HEK293 (cell line): Measurements from ENCODE around the gene ANKRD63.
A peak's percentile ranks its signal among the peaks of the same experiment; 100 is the strongest.

Experiments used
- GLIS1 ChIP-seq: fragments of 450-650 bp; formaldehyde crosslinking; IDR thresholded peaks from 2 replicates; pipeline ENCODE4 v1.5.1; 2016; ENCODE audit warnings: missing biosample characterization, missing genetic modification characterization
- GLIS2 ChIP-seq: fragments of 450-650 bp; formaldehyde crosslinking; IDR thresholded peaks from 2 replicates; pipeline ENCODE4 v1.5.1; 2016; ENCODE audit warnings: missing biosample characterization, missing genetic modification characterization
- HIC1 ChIP-seq: fragments of 450-650 bp; formaldehyde crosslinking; IDR thresholded peaks from 2 replicates; pipeline ENCODE4 v1.5.1; 2016; ENCODE audit warnings: missing biosample characterization, missing genetic modification characterization
- MEIS1 ChIP-seq: sonication (generic); formaldehyde crosslinking; IDR thresholded peaks from 2 replicates; pipeline ENCODE4 v1.8.1; 2022; ENCODE audit warnings: missing genetic modification reagents, mild to moderate bottlenecking, borderline replicate concordance
- YY1 ChIP-seq: fragments of 450-650 bp; formaldehyde crosslinking; IDR thresholded peaks from 2 replicates; pipeline ENCODE4 v1.5.1; 2018; ENCODE audit warnings: missing biosample characterization, missing genetic modification characterization
- YY2 ChIP-seq: fragments of 450-650 bp; formaldehyde crosslinking; IDR thresholded peaks from 2 replicates; pipeline ENCODE4 v1.5.1; 2016; ENCODE audit warnings: missing biosample characterization, missing genetic modification characterization
- ZBTB11 ChIP-seq: fragments of 450-650 bp; formaldehyde crosslinking; conservative IDR thresholded peaks from 2 replicates; pipeline ENCODE4 v1.5.1; 2016; ENCODE audit warnings: low read depth, missing biosample characterization, missing genetic modification characterization
- ZBTB6 ChIP-seq: fragments of 450-650 bp; formaldehyde crosslinking; IDR thresholded peaks from 2 replicates; pipeline ENCODE4 v1.5.1; 2017; ENCODE audit warnings: missing biosample characterization, missing genetic modification characterization
- ZFP41 ChIP-seq: fragments of 450-650 bp; formaldehyde crosslinking; IDR thresholded peaks from 2 replicates; pipeline ENCODE4 v1.5.1; 2016; ENCODE audit warnings: missing biosample characterization, missing genetic modification characterization, borderline replicate concordance
- ZNF155 ChIP-seq: fragments of 450-650 bp; formaldehyde crosslinking; IDR thresholded peaks from 2 replicates; pipeline ENCODE4 v1.5.1; 2016; ENCODE audit warnings: missing biosample characterization, missing genetic modification characterization
- ZNF311 ChIP-seq: fragments of 450-650 bp; formaldehyde crosslinking; IDR thresholded peaks from 2 replicates; pipeline ENCODE4 v1.5.1; 2017; ENCODE audit warnings: missing biosample characterization, missing genetic modification characterization, borderline replicate concordance
- ZNF335 ChIP-seq: fragments of 450-650 bp; formaldehyde crosslinking; conservative IDR thresholded peaks from 2 replicates; pipeline ENCODE4 v1.5.1; 2016; ENCODE audit warnings: missing biosample characterization, missing genetic modification characterization
- ZNF354C ChIP-seq: fragments of 450-650 bp; formaldehyde crosslinking; IDR thresholded peaks from 2 replicates; pipeline ENCODE4 v1.5.1; 2016; ENCODE audit warnings: missing biosample characterization, missing genetic modification characterization, low read depth, borderline replicate concordance
- ZNF37A ChIP-seq: fragments of 450-650 bp; IDR thresholded peaks from 2 replicates; pipeline ENCODE4 v1.5.1; 2018; ENCODE audit warnings: missing biosample characterization, missing genetic modification characterization
- ZNF433 ChIP-seq: fragments of 450-650 bp; formaldehyde crosslinking; IDR thresholded peaks from 2 replicates; pipeline ENCODE4 v1.5.1; 2016; ENCODE audit warnings: missing biosample characterization, missing genetic modification characterization, low read depth
- ZNF48 ChIP-seq: fragments of 450-650 bp; formaldehyde crosslinking; IDR thresholded peaks from 2 replicates; pipeline ENCODE4 v1.5.1; 2016; ENCODE audit warnings: missing biosample characterization, missing genetic modification characterization
- ZNF692 ChIP-seq: fragments of 450-650 bp; formaldehyde crosslinking; IDR thresholded peaks from 2 replicates; pipeline ENCODE4 v1.5.1; 2016; ENCODE audit warnings: missing biosample characterization, missing genetic modification characterization
- ZNF777 ChIP-seq: fragments of 450-650 bp; formaldehyde crosslinking; IDR thresholded peaks from 2 replicates; pipeline ENCODE4 v1.5.1; 2017; ENCODE audit warnings: missing biosample characterization, missing genetic modification characterization, borderline replicate concordance
- ZNF830 ChIP-seq: fragments of 450-650 bp; IDR thresholded peaks from 2 replicates; pipeline ENCODE4 v1.5.0; 2018; ENCODE audit warnings: missing biosample characterization, missing genetic modification characterization, low read depth, mild to moderate bottlenecking, moderate library complexity
- ZSCAN23 ChIP-seq: fragments of 450-650 bp; formaldehyde crosslinking; IDR thresholded peaks from 2 replicates; pipeline ENCODE4 v1.5.1; 2016; ENCODE audit warnings: missing biosample characterization, missing genetic modification characterization

The ANKRD63 gene

GRCh38 chr15:40323953-40324937 lies 41.4 kb upstream of the ANKRD63 start (continued):
- TF ChIP-seq ZBTB11 (peak; percentile 61), YY2 (tag by site-specific recombination) (peak; percentile 59), ZNF830 (tag by site-specific recombination) (no peak), YY1 (tag by site-specific recombination) (0 out of 2 replicates have a peak, but pooled peaks have one; percentile 28), ZNF155 (tag by site-specific recombination) (no peak), GLIS2 (tag by site-specific recombination) (peak; percentile 61), HIC1 (tag by site-specific recombination) (no peak), ZNF777 (tag by site-specific recombination) (no peak), ZNF311 (tag by site-specific recombination) (no peak), ZFP41 (tag by site-specific recombination) (no peak), ZNF48 (tag by site-specific recombination) (no peak), ZNF354C (tag by site-specific recombination) (no peak), ZBTB6 (tag by site-specific recombination) (no peak), ZSCAN23 (tag by site-specific recombination) (no peak), ZNF335 (tag by site-specific recombination) (0 out of 2 replicates have a peak, but pooled peaks have one; percentile 1), MEIS1 (CRISPR knock-in tag) (no peak), ZNF692 (tag by site-specific recombination) (peak; percentile 76), GLIS1 (tag by site-specific recombination) (peak; percentile 50; the same call in 1 of the 2 replicates), ZNF37A (tag by site-specific recombination) (no peak), ZNF433 (tag by site-specific recombination) (no peak)
